NCI-H2107 (cell line): ENCODE data around the gene MAMDC2.

Experiments used
- DNase-seq: peaks from one replicate; lab custom pipeline; 2025; lab: John Stamatoyannopoulos, UW

MAMDC2 gene

GRCh38 chr9:70260606-70261005, 217.0 kb downstream of the MAMDC2 start:
- no peak for DNase-seq

- DNase-seq = no peak
These were observed 217.7 kb downstream of the MAMDC2 start for GRCh38 chr9:70261131-70261870.

- no peak for DNase-seq
These were observed 218.7 kb downstream of the MAMDC2 start for GRCh38 chr9:70262366-70262765.

GRCh38 chr9:70262948-70263347, 219.3 kb downstream of the MAMDC2 start:
- no peak for DNase-seq

GRCh38 chr9:70263421-70263820, 219.8 kb downstream of the MAMDC2 start:
- no peak for DNase-seq
